RWPE2 (cell line): Measurements from ENCODE around the gene RAP1GAP2.

Source experiments
- ATAC-seq: fragments of 200-7000 bp; cut with Tn5 transposase; 3 replicates; pipeline ENCODE4 v1.9.1; 2021; ENCODE audit warnings: low read depth
- DNase-seq: peaks from one replicate; pipeline ENCODE4 v3.0.0-alpha.2; 2020; ENCODE audit warnings: low spot score
- H3K27ac ChIP-seq: fragments of 450-650 bp; 2 replicates; pipeline ENCODE4 v1.5.1; 2017; ENCODE audit warnings: mild to moderate bottlenecking; ENCODE audit not compliant: poor library complexity, severe bottlenecking
- H3K27me3 ChIP-seq: fragments of 250-450 bp; sonication (Bioruptor Pico); 2 replicates; pipeline ENCODE4 v1.5.1; 2021; ENCODE audit warnings: mild to moderate bottlenecking, moderate library complexity; ENCODE audit not compliant: insufficient read depth, poor library complexity, severe bottlenecking
- H3K36me3 ChIP-seq: fragments of 250-450 bp; sonication (Bioruptor Pico); 2 replicates; pipeline ENCODE4 v1.5.1; 2020; ENCODE audit warnings: low read depth, mild to moderate bottlenecking, moderate library complexity
- H3K4me1 ChIP-seq: fragments of 250-450 bp; sonication (Bioruptor Pico); 2 replicates; pipeline ENCODE4 v1.5.1; 2021; ENCODE audit warnings: mild to moderate bottlenecking, moderate library complexity; ENCODE audit not compliant: insufficient read depth, poor library complexity, severe bottlenecking
- H3K4me3 ChIP-seq: fragments of 250-450 bp; sonication (Bioruptor Pico); 2 replicates; pipeline ENCODE4 v1.5.1; 2021; ENCODE audit warnings: mild to moderate bottlenecking, moderate library complexity; ENCODE audit not compliant: severe bottlenecking
- H3K9me3 ChIP-seq: fragments of 250-450 bp; sonication (Bioruptor Pico); 2 replicates; pipeline ENCODE4 v1.5.1; 2021; ENCODE audit warnings: mild to moderate bottlenecking, moderate library complexity; ENCODE audit not compliant: severe bottlenecking
- CTCF ChIP-seq: fragments of 450-650 bp; IDR thresholded peaks from one replicate; pipeline ENCODE4 v1.5.1; 2017; ENCODE audit warnings: mild to moderate bottlenecking, moderate library complexity; ENCODE audit not compliant: poor library complexity, severe bottlenecking

Gene RAP1GAP2

GRCh38 chr17:2954898-2955445, 158.7 kb downstream of the RAP1GAP2 start:
- peaks cover 38% of the 10 kb centered on the region for H3K4me1 ChIP-seq
- DNase-seq (no peak), ATAC-seq (peak; percentile 94)
- H3K4me3 ChIP-seq = no peak overlapping the region
- H3K9me3 ChIP-seq = no peaks in the 10 kb centered on the region
- no peaks in the 10 kb centered on the region for H3K27me3 ChIP-seq
- no peak for TF ChIP-seq CTCF
- no peaks in the 10 kb centered on the region for H3K36me3 ChIP-seq
- H3K27ac ChIP-seq = peak overlapping the region; percentile 93

- no peaks in the 10 kb centered on the region for H3K9me3 ChIP-seq
- ATAC-seq (no peak), DNase-seq (no peak)
- no peak for TF ChIP-seq CTCF
- peak overlapping the region; percentile 93 for H3K27ac ChIP-seq
- no peak overlapping the region for H3K4me3 ChIP-seq
- H3K27me3 ChIP-seq = no peaks in the 10 kb centered on the region
- no peaks in the 10 kb centered on the region for H3K36me3 ChIP-seq
- peaks cover 44% of the 10 kb centered on the region for H3K4me1 ChIP-seq
Measured at GRCh38 chr17:2955931-2956582, 159.8 kb downstream of the RAP1GAP2 start.

- Histone ChIP-seq H3K27me3 (no peaks in the 10 kb centered on the region), H3K4me1 (peaks cover 44% of the 10 kb centered on the region), H3K27ac (peak overlapping the region; percentile 93)
Measured at GRCh38 chr17:2957631-2958286, 161.5 kb downstream of the RAP1GAP2 start.

GRCh38 chr17:2958706-2959222, 162.5 kb downstream of the RAP1GAP2 start:
- no peak for ATAC-seq
- Histone ChIP-seq H3K27me3 (no peaks in the 10 kb centered on the region), H3K36me3 (peaks cover 5% of the 10 kb centered on the region; the same call in 1 of the 2 replicates), H3K4me1 (peaks cover 44% of the 10 kb centered on the region), H3K9me3 (no peaks in the 10 kb centered on the region), H3K27ac (peak overlapping the region; percentile 93), H3K4me3 (no peak overlapping the region)
- DNase-seq = no peak
- no peak for TF ChIP-seq CTCF

More at GRCh38 chr17:2957631-2958286, 161.5 kb downstream of the RAP1GAP2 start:
- no peak for ATAC-seq
- DNase-seq = no peak
- Histone ChIP-seq H3K36me3 (peaks cover 5% of the 10 kb centered on the region; the same call in 1 of the 2 replicates), H3K9me3 (no peaks in the 10 kb centered on the region), H3K4me3 (no peak overlapping the region)
- no peak for TF ChIP-seq CTCF
